Pancreas (tissue), 10 donors: Measurements from ENCODE around the gene MTOR. TPM values are rescaled to one million over a fixed set of nuclear protein-coding genes. Genes with fewer than 3 reads are reported as not detected.
"Not testable (repeated sequence)": the region's sequence is repeated elsewhere in the genome, so short reads cannot be mapped to it uniquely, and the experiment has no call there.

ENCODE experiments used
- ATAC-seq, 4 donors: fragments of 200-7000 bp; cut with Tn5 transposase; one replicate each; pipeline versions ENCODE4 v1.8.0 to v1.9.1; 2020; ENCODE audit warnings: mild to moderate bottlenecking in 4 of 4, moderate library complexity in 4 of 4
- DNase-seq, 6 donors: peaks; one replicate each; pipeline ENCODE4 v3.0.0-alpha.2; 2020
- FAIRE-seq: peaks from 2 replicates; lab custom pipeline; 2012; peaks lifted over from hg19 to GRCh38; lab: Jason Lieb, UNC
- H3K27ac ChIP-seq, 4 donors: fragments of 200-600 bp; sonication (generic); 1 replicate in 3 of 4; 2 replicates in 1 of 4; pipeline versions ENCODE4 v1.5.0 to v1.8.0; 2020
- H3K27me3 ChIP-seq, 4 donors: fragments of 200-600 bp; one replicate each; pipeline ENCODE4 v1.8.0; 2021
- H3K36me3 ChIP-seq, 3 donors: fragments of 200-600 bp; sonication (generic) in 1 of 3; one replicate each; pipeline versions ENCODE4 v1.5.0 to v1.8.0; 2020 to 2021
- H3K4me1 ChIP-seq, 3 donors: fragments of 200-600 bp; one replicate each; pipeline ENCODE4 v1.8.0; 2021
- H3K4me3 ChIP-seq, 4 donors: fragments of 200-600 bp; sonication (generic) in 2 of 4; one replicate each; pipeline versions ENCODE4 v1.5.0 to v1.8.0; 2020 to 2021
- H3K9me3 ChIP-seq, 4 donors: fragments of 200-600 bp; one replicate each; pipeline ENCODE4 v1.8.0; 2021
- CTCF ChIP-seq, 4 donors: fragments of 200-600 bp; sonication (generic) in 3 of 4; IDR thresholded peaks; one replicate each; pipeline versions ENCODE4 v1.5.0 to v1.8.0; 2021; ENCODE audit warnings: antibody characterized with exemption in 4 of 4
- WGBS, 2 donors: extraction: QIAGEN DNeasy Blood & Tissue Kit; methylation state at CpG; one replicate each; pipeline ENCODE4 v1.1.7; 2013; 5-methylcytosine and 5-hydroxymethylcytosine counted together
- intact Hi-C, 3 donors: fragments of 100-400 bp; cut with DNase I; formaldehyde crosslinking; loops; one replicate each; pipeline versions ENCODE4 v1.11.1 to v1.14.2; 2022
- polyA plus RNA-seq, 2 donors: library from polyadenylated mRNA; stranded (reverse); fragments of 200-250 nt; gene quantifications; one replicate each; pipeline ENCODE4 v1.2.3, GENCODE V29; 2013
- total RNA-seq, 6 donors: library from RNA; stranded (reverse); fragmentation: NEBNext Ultra II Directional in 4 of 6; extraction: Animal tissue kit (Norgen Biotek cat#: 25700) in 4 of 6; gene quantifications; one replicate each; pipeline versions ENCODE4 v1.2.1 to v1.2.4, GENCODE V29; 2021 to 2023
- donor health status: healthy with polysubstance abuse.
- donor health status: DM: no; HTN: no; CAD: no; lungs with moderate emphysema.
- donor health status: DM: no; HTN: no; CAD: no.
- donor health status: control.
- donor health status: control.
- donor health status: Bipolar disorder and iron deficiency.
- donor health status: DM: yes; HTN: yes; CAD: no.
- donor health status: DM: no; HTN: no; CAD: no.
- donor health status: DM: no; HTN: no; CAD: no.
- donor health status: DM: yes; HTN: yes; CAD: no.

The MTOR gene
- total and polyA plus RNA-seq, 8 donors = 11.9 to 22.6 (median 15.8) TPM

- WGBS, 2 donors = 4 to 5% methylated on average over 22 of the region's 22 CpGs
- no peaks in the 10 kb centered on the region for H3K36me3 ChIP-seq
- TF ChIP-seq CTCF (IDR thresholded peaks at IDR 0.05) = no peak
- peak overlapping the region; percentile 62 to 92 (median 86) for H3K4me3 ChIP-seq
- FAIRE-seq (no peak), DNase-seq (no peak), ATAC-seq (peak; percentile 39 to 53 (median 50))
- intact Hi-C loops = no loop called here
- no peaks in the 10 kb centered on the region for H3K27me3 ChIP-seq
- peak overlapping the region; percentile 85 to 90 (median 86) for H3K27ac ChIP-seq
- H3K9me3 ChIP-seq = no peaks in the 10 kb centered on the region
- peaks cover 5 to 22% (median 13%) of the 10 kb centered on the region in 3 donors for H3K4me1 ChIP-seq
Observed at GRCh38 chr1:11273595-11274234, 11.4 kb upstream of the MTOR start.

- DNase-seq (peak; percentile 79 to 93 (median 90)), ATAC-seq (peak; percentile 92 to 96 (median 93)), FAIRE-seq (no peak)
- H3K36me3 ChIP-seq = no peaks in the 10 kb centered on the region
- H3K27ac ChIP-seq = peak within 1 kb of the TSS; percentile 85 to 90 (median 86)
- H3K27me3 ChIP-seq = no peaks in the 10 kb centered on the region
- H3K4me3 ChIP-seq = peak within 1 kb of the TSS; percentile 62 to 92 (median 86)
- no peaks in the 10 kb centered on the region for H3K9me3 ChIP-seq
- intact Hi-C loops = no loop called here
- no peak for TF ChIP-seq CTCF (IDR thresholded peaks at IDR 0.05)
- WGBS, 2 donors = 0 to 1% methylated on average over 29 to 54 of the region's 64 CpGs
- peaks cover 5 to 22% (median 13%) of the 10 kb centered on the region in 3 donors for H3K4me1 ChIP-seq
Observed at GRCh38 chr1:11272832-11273594, 10.7 kb upstream of the MTOR start, which contains the start of gene UBIAD1. Gene UBIAD1, plus strand, starts transcription at chr1:11273198. Its CDS starts 334 bp downstream, at chr1:11273532.

GRCh38 chr1:11272544-11272831, 10.1 kb upstream of the MTOR start:
- WGBS, 2 donors = 11 to 12% methylated on average over 9 of the region's 9 CpGs
- no peak for FAIRE-seq
- no peak for TF ChIP-seq CTCF (IDR thresholded peaks at IDR 0.05)
- Histone ChIP-seq H3K4me1 (peaks cover 5 to 22% (median 13%) of the 10 kb centered on the region in 3 donors), H3K9me3 (no peaks in the 10 kb centered on the region), H3K27ac (no peak overlapping the region), H3K4me3 (peak overlapping the region in 2 of 4 donors; percentile 13 to 30), H3K36me3 (no peaks in the 10 kb centered on the region), H3K27me3 (no peaks in the 10 kb centered on the region)
- intact Hi-C loops = no loop called here
- no peak for ATAC-seq
- DNase-seq = no peak

- intact Hi-C loops, DNase-seq, H3K27me3 ChIP-seq, H3K36me3 ChIP-seq, H3K9me3 ChIP-seq, H3K4me3 ChIP-seq, FAIRE-seq, H3K4me1 ChIP-seq: not testable (repeated sequence)
- WGBS, 2 donors = 64 to 76% methylated on average over 19 of the region's 19 CpGs
- peak in 1 of 4 donors; percentile 7 for ATAC-seq
- peak overlapping the region in 2 of 4 donors; percentile 30 to 44 for H3K27ac ChIP-seq
Observed at GRCh38 chr1:11267350-11268337, 5.3 kb upstream of the MTOR start.
